ENCODE results near the gene AGAP1.

AGAP1 gene

GRCh38 chr2:235583925-235584637, 90.2 kb downstream of the AGAP1 start:
- TF ChIP-seq CTCF (conservative IDR thresholded peaks at IDR 0.05): no peak
- no peak overlapping the region for H3K27ac ChIP-seq

GRCh38 chr2:235584638-235585007, 90.8 kb downstream of the AGAP1 start:
- TF ChIP-seq CTCF (conservative IDR thresholded peaks at IDR 0.05): no peak
- no peak overlapping the region for H3K27ac ChIP-seq

GRCh38 chr2:235587202-235587601, 93.4 kb downstream of the AGAP1 start:
- TF ChIP-seq CTCF (conservative IDR thresholded peaks at IDR 0.05): no peak

GRCh38 chr2:235588750-235589149, 94.9 kb downstream of the AGAP1 start:
- H3K27ac ChIP-seq: peak overlapping the region; percentile 32; the same call in 1 of the 2 replicates
- TF ChIP-seq CTCF (conservative IDR thresholded peaks at IDR 0.05): no peak

More at GRCh38 chr2:235587202-235587601, 93.4 kb downstream of the AGAP1 start:
- no peak overlapping the region for H3K27ac ChIP-seq

GRCh38 chr2:235591231-235591730, 97.4 kb downstream of the AGAP1 start:
- TF ChIP-seq CTCF (conservative IDR thresholded peaks at IDR 0.05): no peak
- H3K27ac ChIP-seq: no peak overlapping the region

- no peak for TF ChIP-seq CTCF (conservative IDR thresholded peaks at IDR 0.05)
- no peak overlapping the region for H3K27ac ChIP-seq
Observed at GRCh38 chr2:235591921-235592320, 98.1 kb downstream of the AGAP1 start.

- 0 out of 2 replicates have a peak overlapping the region, but pooled peaks have one; percentile 27 for H3K27ac ChIP-seq
- TF ChIP-seq CTCF (conservative IDR thresholded peaks at IDR 0.05): no peak
Observed at GRCh38 chr2:235592430-235592829, 98.6 kb downstream of the AGAP1 start.

All from VCaP (cell line).